Mammary microvascular endothelial cell (primary cell): ENCODE data around the gene GABRB1. TPM values are rescaled to one million over a fixed set of nuclear protein-coding genes. Genes with fewer than 3 reads are reported as not detected.

Experiments
- total RNA-seq: library from RNA; depleted of rRNA; stranded (reverse); fragments of >200 nt; gene quantifications from 2 replicates; pipeline ENCODE4 v1.2.3, GENCODE V29; 2015

Gene GABRB1
- not detected in 2 replicates for total RNA-seq

DNA sequence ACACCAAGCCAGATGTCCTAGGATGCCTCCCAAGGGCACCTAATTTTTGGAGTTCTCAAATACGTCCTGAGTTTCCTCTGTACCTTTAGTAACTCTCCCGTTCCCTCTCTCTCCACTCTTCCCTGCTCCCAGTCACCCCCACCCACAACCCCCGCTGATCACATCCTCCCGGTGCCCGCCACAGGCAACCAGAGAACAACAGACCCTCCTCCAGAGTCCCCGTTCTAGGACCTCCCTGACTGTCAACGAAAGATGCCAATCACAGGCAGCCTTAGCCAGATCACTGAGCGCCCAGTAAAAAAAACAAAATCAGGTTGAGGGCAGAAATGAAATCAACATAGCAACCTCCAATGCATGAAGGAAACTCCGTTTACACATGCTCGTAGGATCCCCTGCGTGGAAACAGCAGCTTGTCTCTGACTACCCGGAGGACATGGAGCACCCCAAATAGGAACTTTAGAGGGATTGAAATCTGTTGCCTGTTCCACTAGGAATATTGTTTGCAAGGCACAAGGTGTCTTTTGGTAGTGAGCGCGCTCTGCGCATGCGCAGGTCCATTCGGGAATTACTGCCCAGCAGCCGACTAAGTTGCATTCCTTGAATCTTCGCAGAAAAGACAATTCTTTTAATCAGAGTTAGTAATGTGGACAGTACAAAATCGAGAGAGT, at the start of gene GABRB1:
GABRB1 (plus strand) TSS at position 557 of the 668 bp plus-strand sequence.

GRCh38 chr4:46993075-46994006, 38.0 kb upstream of the GABRB1 start, which contains the start of gene GABRA4:
Gene GABRA4 (minus strand): TSS chr4:46993581. CDS start chr4:46993424, 157 bp downstream.

DNA sequence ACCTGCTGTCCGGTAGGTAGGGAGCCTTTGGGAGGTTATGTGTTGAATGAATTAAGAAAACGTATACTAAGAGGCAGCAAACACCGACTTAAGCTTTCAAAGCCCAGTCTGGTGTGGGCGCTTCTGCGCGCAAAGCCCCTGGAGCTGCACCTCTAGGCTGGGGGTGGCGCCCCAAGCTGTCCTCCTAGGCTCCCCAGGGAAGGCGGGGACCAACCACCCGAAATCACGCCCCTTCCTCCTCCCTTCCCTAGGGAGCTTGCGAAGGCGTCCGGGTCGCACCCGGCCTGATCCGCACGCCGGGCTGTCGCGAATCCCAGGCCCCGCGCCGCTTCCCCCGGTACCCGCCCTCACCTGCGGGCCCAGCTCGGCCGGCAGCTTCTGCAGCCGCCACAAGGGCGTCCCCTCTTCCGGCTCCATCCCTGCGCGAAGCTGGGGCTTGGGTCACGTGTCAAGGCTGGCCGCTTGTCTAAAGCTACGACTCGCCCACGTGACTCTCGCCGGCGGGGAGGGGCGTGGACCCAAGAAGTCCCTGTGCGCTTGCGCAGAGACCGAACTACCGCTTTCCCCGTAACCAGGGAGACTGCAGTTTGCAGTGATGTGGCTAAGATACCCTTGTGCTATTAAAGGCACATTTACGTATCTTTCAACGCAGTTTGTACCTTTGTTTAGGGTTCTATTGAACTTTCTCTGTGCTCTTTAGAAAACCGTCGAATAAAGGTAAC, 432.0 kb downstream of the GABRB1 start, which contains the start of gene COMMD8:
COMMD8 (minus strand) TSS at position 468 of the 722 bp plus-strand sequence; CDS start at position 417, 51 bp downstream.

Other genes with a start within 250 kb of the GABRB1 start
- not detected in 2 replicates for gene COX7B2, start 122.3 kb upstream of the GABRB1 start, total RNA-seq
- gene GABRA4, start 38.0 kb upstream of the GABRB1 start, total RNA-seq = not detected in 2 replicates